WERI-Rb-1 (cell line): ENCODE measurements around the gene USP20.

Experiments used
- DNase-seq: peaks from one replicate; pipeline ENCODE4 v3.0.0-alpha.2; 2020
- H3K27ac ChIP-seq: fragments of 250-450 bp; sonication (Bioruptor Pico); 2 replicates; pipeline ENCODE4 v1.5.1; 2020; ENCODE audit warnings: mild to moderate bottlenecking, moderate library complexity
- H3K27me3 ChIP-seq: fragments of 250-450 bp; sonication (Bioruptor Pico); 2 replicates; pipeline ENCODE4 v1.5.1; 2021; ENCODE audit warnings: mild to moderate bottlenecking, low read depth, moderate library complexity; ENCODE audit not compliant: insufficient read depth, severe bottlenecking
- H3K36me3 ChIP-seq: fragments of 250-450 bp; sonication (Bioruptor Pico); 2 replicates; pipeline ENCODE4 v1.5.1; 2020; ENCODE audit warnings: mild to moderate bottlenecking, moderate library complexity
- H3K4me3 ChIP-seq: 2 replicates; pipeline ENCODE4 v1.5.1; 2011; ENCODE audit warnings: low read depth, mild to moderate bottlenecking, control low read depth, low read length
- H3K9me3 ChIP-seq: fragments of 250-450 bp; sonication (Bioruptor Pico); 2 replicates; pipeline ENCODE4 v1.5.1; 2021; ENCODE audit warnings: mild to moderate bottlenecking, moderate library complexity; ENCODE audit not compliant: severe bottlenecking
- TF ChIP-seq, protein P1 (sequence below): IDR thresholded peaks from 2 replicates; pipeline ENCODE4 v1.5.1; 2011; ENCODE audit warnings: low read depth, mild to moderate bottlenecking, control low read depth, inconsistent platforms, low read length

Gene USP20

DNA sequence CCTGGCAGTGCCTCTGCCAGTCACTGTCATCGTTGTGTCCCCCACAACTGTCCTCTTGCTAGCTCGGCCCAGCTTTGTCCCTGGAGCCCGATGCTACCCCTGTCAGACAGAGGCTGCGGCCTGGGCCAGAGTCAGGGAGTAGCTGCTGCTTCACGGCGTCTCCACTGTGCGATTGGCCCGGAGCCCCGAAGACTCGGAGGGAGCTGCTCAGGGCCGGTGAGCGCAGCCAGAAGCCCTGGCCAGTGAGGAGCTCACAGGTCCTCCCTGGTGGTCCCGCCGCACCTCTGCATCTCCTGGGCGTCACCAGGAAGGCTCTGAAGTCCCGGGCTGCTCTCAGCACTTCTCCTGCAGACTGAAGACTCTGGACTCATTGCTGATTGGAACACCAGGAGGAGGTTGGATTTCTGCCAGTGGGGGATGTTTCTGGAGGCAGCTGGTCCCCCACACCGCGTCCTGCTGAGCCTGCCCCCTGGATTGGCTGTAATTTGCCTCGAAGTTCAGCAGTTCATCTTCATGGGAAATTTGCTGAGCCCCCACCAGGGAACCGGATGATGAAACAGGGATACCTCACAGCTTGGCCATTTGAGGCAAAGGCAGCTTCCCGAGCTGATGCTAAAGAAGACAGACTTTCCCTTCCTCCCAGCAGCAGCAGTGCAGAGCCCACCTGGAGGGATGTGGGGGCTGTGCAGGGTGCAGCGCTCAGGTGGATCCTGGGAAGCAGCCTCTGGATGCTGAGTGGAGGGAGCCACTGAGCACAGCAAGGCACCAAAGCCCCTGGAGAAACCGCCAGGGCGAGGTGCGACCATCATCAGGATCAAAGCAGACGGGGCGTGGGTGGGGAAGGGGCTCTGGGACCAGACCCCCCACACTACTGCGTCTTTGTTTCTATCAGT is 45.6 kb downstream of the USP20 start:
- DNase-seq, result no peak
- TF ChIP-seq, protein P1, sequence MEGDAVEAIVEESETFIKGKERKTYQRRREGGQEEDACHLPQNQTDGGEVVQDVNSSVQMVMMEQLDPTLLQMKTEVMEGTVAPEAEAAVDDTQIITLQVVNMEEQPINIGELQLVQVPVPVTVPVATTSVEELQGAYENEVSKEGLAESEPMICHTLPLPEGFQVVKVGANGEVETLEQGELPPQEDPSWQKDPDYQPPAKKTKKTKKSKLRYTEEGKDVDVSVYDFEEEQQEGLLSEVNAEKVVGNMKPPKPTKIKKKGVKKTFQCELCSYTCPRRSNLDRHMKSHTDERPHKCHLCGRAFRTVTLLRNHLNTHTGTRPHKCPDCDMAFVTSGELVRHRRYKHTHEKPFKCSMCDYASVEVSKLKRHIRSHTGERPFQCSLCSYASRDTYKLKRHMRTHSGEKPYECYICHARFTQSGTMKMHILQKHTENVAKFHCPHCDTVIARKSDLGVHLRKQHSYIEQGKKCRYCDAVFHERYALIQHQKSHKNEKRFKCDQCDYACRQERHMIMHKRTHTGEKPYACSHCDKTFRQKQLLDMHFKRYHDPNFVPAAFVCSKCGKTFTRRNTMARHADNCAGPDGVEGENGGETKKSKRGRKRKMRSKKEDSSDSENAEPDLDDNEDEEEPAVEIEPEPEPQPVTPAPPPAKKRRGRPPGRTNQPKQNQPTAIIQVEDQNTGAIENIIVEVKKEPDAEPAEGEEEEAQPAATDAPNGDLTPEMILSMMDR, result no peak

DNA sequence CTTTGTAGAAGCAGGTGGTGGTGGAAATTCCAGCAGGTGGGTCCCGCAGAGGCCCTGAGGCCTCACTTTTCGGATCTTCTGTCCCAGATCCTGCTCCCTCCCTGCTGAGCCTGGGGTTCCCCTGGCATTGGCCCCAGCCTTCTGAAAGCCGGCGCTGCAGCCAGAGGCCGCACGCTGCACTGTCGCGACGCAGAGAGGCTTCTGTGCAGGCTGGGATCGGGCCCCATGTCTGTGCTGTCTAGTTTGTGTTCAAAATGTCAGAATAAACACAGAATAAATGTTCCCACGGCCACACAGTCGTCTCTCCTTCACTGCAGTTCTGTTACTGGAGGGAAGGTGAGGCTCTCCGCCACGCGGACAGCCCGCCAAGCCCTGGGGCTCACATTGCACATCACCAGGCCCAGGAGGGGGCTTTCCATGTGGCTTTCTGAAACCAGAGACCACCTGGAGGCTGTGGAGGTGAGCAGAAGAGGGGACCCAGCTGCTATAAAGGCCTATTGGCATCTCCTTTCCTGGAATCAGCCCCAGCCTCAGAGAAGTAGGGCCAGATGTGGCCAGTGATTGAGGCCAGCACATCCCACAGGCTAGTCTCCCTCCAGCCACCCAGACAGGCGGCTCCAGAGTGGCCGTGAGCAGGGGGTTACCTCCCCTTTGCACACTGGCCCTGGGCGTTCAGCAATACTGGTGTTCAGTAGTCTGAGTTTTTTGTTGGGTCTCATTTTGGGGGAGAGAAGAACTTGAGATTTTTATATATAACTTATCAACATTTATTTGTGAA is 46.5 kb downstream of the USP20 start:
- Histone ChIP-seq H3K36me3 (peaks cover 38% of the 10 kb centered on the region), H3K9me3 (no peaks in the 10 kb centered on the region), H3K27me3 (no peaks in the 10 kb centered on the region), H3K4me3 (no peak overlapping the region), H3K27ac (no peak overlapping the region)
- TF ChIP-seq, protein P1, result no peak
- DNase-seq, result no peak

More for the DNA sequence above, 45.6 kb downstream of the USP20 start:
- Histone ChIP-seq H3K4me3 (no peak overlapping the region), H3K27me3 (no peaks in the 10 kb centered on the region), H3K27ac (no peak overlapping the region), H3K36me3 (peaks cover 38% of the 10 kb centered on the region), H3K9me3 (no peaks in the 10 kb centered on the region)

DNA sequence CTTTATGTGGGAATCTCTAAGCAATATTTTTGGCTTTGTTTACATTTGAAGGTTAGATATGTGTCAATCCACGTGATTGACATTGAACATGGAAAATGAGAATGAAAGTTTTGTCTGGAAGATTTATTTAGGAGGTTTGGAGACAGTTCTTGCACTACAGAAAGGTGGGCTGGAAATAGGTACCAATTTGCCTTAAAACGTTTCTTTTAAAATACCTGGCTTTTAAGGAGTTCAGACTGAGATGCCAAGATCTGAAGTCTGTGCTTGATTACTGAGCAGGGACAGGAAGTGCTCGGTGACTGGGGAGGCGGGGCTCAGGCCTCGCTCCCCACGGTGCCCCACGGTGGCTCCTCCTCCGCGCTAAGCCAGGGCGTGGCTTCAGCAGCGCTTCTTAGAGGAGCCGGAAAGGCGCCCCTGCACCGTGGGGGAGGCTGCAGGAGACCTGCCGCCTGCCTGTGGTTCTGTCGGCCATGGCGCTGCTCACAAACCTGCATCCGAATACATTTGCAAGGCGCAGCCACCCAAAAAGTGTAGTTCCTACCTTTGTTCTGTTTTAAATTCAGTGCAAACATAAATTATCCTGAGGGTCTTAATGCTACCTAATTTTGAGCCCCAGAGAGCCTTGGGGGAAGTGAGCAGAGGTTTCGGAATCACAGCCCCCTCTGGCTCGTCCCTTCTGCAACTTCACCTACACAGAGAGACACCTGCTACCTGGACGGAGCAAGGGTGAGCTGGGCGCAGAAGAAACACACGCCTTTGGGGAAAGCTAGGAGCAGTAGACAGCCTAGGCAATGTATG is 49.2 kb downstream of the USP20 start:
- Histone ChIP-seq H3K27ac (peak overlapping the region; percentile 77), H3K27me3 (no peaks in the 10 kb centered on the region), H3K36me3 (peaks cover 25% of the 10 kb centered on the region), H3K4me3 (peak overlapping the region; percentile 57), H3K9me3 (no peaks in the 10 kb centered on the region)
- TF ChIP-seq, protein P1, result peak; percentile 3; the same call in 1 of the 2 replicates
- DNase-seq, result peak; percentile 98

DNA sequence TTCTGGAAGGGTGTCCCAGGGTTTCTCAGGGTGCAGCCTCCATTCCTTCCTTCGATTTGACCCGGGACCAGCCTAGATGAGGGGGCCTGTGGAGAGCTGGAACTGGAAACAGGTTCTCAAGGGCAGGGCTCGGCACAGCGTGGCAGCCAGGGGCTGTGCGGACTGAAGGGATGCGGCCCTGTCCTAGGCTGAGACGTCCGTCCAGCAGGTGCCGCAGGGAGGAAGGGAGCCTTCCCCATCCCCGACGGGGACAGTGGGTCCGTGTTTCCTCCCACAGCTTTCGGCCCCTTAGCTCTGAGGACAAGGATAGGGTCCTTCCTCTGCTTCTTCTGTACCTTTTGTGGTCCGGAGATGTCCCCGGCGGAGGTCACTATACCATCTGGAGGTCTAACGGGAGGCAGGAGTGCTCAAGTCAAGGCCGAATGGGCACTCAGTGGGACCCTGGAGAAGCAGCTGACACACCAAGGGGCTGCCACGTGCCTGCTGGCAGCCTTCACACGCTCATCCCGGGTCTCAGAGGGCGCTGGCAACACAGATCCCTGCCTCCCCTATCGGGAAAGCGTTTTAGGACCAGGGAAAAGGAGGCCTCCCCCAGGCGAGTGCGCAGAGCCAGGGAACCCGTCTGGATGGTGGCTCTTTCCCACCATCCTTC is 49.9 kb downstream of the USP20 start:
- peak overlapping the region; percentile 77 for H3K27ac ChIP-seq
- no peaks in the 10 kb centered on the region for H3K9me3 ChIP-seq
- peaks cover 30% of the 10 kb centered on the region for H3K36me3 ChIP-seq
- no peaks in the 10 kb centered on the region for H3K27me3 ChIP-seq
- H3K4me3 ChIP-seq, result peak overlapping the region; percentile 57
- peak; percentile 77 for DNase-seq
- TF ChIP-seq, protein P1, result peak; percentile 83

DNA sequence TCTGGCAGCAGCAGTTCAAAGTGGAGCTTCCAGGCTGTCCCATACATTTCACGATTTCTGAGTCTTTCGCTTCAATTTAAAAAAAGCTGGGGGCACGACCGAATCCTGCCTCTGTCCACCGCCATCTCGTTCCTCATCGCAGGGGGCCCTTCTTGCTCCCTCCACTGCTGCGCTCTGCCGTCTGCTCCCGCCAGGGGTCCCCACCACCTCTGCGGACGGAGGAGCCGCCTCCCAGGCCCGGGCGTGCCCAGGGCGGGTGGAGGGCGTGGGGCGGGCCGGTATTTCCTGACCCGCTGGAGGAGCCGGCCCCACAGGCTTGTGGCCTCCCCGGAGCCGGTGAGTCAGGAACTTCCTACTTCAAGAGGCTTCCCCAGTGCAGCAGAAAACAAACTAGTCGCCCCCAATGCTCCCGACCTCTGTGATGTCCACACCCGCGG is 50.4 kb downstream of the USP20 start:
- Histone ChIP-seq H3K36me3 (peaks cover 27% of the 10 kb centered on the region), H3K4me3 (peak overlapping the region; percentile 57), H3K27ac (peak overlapping the region; percentile 77), H3K27me3 (no peaks in the 10 kb centered on the region), H3K9me3 (no peaks in the 10 kb centered on the region)
- peak; percentile 96 for DNase-seq
- TF ChIP-seq, protein P1, result peak; percentile 95
